ENCODE measurements around the gene BDNF. TPM values are rescaled to one million over a fixed set of nuclear protein-coding genes. Genes with fewer than 3 reads are reported as not detected.

BDNF gene
- total RNA-seq, 4 donors from 2014 or later: 0.93 to 4.6 (median 1.5) TPM

DNA sequence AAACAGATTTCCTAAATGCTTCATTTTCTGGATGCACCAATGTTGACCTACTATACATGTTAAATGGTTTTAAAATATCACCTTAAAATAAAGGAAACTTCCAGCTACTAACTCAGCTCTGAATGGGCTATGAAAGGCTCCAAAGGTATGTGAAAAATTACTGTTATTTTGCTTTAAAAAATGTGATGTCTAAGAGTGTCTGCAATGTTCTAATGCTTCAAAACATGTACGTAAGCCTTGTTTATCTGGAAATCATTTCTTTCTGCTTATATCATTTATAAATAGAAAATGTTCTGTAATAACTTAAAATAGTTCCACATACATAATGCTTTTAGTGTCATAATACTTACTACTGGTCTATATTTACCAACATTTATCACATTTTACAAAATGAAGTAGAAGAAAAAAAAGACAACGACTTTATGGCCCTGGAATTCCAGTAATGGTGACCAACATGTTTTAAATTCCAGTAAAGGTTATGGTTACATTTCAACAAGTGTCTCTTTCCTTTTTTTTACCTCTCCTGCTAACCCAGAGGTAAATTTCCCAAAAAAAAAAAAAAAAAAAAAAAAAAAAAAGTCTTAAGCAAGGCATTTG is 2.5 kb downstream of the BDNF start:
- intact Hi-C loops (cut with DNase I; ENCODE audit: low total_unique reads): no loop called here
- H3K4me3 ChIP-seq (ENCODE audit: low read depth, poor library complexity, severe bottlenecking): no peak overlapping the region
- DNase-seq (ENCODE audit: low spot score in 2 of 2): no peak
- WGBS, 2 donors: 58 to 68% methylated on average over 2 of the region's 2 CpGs
- no peak for TF ChIP-seq POLR2A (IDR thresholded peaks at IDR 0.05)
- TF ChIP-seq, protein P1, sequence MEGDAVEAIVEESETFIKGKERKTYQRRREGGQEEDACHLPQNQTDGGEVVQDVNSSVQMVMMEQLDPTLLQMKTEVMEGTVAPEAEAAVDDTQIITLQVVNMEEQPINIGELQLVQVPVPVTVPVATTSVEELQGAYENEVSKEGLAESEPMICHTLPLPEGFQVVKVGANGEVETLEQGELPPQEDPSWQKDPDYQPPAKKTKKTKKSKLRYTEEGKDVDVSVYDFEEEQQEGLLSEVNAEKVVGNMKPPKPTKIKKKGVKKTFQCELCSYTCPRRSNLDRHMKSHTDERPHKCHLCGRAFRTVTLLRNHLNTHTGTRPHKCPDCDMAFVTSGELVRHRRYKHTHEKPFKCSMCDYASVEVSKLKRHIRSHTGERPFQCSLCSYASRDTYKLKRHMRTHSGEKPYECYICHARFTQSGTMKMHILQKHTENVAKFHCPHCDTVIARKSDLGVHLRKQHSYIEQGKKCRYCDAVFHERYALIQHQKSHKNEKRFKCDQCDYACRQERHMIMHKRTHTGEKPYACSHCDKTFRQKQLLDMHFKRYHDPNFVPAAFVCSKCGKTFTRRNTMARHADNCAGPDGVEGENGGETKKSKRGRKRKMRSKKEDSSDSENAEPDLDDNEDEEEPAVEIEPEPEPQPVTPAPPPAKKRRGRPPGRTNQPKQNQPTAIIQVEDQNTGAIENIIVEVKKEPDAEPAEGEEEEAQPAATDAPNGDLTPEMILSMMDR (IDR thresholded peaks at IDR 0.05): no peak

DNA sequence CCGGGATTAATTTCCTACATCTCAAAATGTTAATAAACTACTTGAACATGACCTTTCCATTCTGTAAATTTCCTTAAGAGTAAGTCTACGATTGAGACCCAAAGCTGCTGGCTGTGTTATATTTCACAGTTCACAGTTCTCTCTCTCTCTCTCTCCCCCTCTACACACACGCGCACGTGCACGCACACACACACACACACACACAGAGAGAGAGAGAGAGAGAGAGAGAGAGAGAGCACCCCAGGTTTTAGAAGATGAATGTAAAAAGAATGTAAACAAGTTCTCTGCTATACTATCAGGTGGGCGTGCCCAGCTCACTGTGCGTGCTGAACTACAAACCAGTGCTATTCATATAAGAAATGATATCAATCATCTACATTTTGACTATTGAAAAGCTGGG is 3.3 kb downstream of the BDNF start:
- intact Hi-C loops (cut with DNase I; ENCODE audit: low total_unique reads): no loop called here
- no peak overlapping the region for H3K4me3 ChIP-seq (ENCODE audit: low read depth, poor library complexity, severe bottlenecking)
- WGBS, 2 donors: 46 to 50% methylated on average over 8 of the region's 8 CpGs
- no peak for DNase-seq (ENCODE audit: low spot score in 2 of 2)
- no peak for TF ChIP-seq POLR2A (IDR thresholded peaks at IDR 0.05)
- TF ChIP-seq, protein P1 (IDR thresholded peaks at IDR 0.05): no peak

DNA sequence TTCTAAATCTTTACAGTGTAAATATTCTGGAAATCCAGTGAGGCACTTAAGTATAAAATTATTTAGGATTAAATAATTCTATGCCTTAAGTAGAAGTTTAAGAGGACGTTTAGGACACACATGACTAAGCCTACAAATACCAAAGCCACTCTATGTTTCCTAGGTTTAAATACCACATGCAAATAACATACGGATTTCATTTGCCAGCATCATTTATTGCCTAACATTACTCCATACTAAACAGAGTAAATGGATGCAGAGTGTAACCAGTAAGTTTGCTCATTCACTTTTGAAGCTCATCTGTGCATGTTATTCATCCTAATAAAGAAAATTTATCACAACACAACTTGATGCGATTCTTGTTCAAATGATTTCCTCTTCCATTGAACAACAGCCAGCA is 4.1 kb downstream of the BDNF start:
- H3K4me3 ChIP-seq (ENCODE audit: low read depth, poor library complexity, severe bottlenecking): no peak overlapping the region
- DNase-seq (ENCODE audit: low spot score in 2 of 2): no peak
- WGBS, 2 donors: 58 to 67% methylated on average over 3 of the region's 3 CpGs
- TF ChIP-seq, protein P1 (IDR thresholded peaks at IDR 0.05): no peak
- no peak for TF ChIP-seq POLR2A (IDR thresholded peaks at IDR 0.05)
- intact Hi-C loops (cut with DNase I; ENCODE audit: low total_unique reads): no loop called here

DNA sequence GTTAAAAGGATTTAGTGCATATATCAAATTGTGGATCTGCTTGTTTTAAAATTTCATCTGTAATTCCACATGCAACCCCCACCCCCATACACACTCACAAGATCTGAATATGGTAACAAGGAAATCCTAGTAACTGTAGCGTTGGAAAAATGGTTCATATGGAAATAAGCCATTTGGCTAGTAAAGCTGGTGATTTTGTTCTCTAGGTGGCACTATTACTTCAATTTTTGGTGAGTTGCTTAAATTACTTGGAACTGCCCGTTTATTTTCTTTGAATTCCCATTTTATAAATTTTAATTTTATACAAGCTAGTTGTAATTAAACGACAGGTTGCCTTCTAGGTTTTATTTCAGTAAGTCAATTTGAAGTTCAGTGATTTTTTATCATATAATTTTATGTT is 5.3 kb downstream of the BDNF start:
- 21 to 27% methylated on average over 3 of the region's 3 CpGs for WGBS, 2 donors
- intact Hi-C loops (cut with DNase I; ENCODE audit: low total_unique reads): no loop called here
- TF ChIP-seq, protein P1 (IDR thresholded peaks at IDR 0.05): no peak
- TF ChIP-seq POLR2A (IDR thresholded peaks at IDR 0.05): no peak
- no peak for DNase-seq (ENCODE audit: low spot score in 2 of 2)
- H3K4me3 ChIP-seq (ENCODE audit: low read depth, poor library complexity, severe bottlenecking): no peak overlapping the region

DNA sequence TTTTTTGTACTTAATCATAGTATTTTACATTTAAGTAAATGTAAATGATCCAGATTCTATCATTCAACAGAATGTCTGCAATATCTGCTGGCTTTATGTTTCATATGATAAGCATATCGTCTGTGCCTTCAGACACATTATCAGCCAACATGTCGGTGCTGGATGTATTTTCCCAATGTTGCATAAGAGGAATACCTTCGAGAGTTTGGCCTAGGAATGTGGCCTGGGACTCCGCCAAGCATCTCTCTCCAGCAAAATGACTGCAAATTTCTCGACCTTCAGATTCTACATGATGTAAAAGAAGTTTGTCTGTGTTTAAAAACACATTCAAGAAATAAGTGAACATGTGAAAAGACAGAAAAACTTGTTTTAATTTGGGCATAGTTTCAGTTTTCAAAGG is 6.9 kb downstream of the BDNF start:
- DNase-seq (ENCODE audit: low spot score in 2 of 2): no peak
- intact Hi-C loops (cut with DNase I; ENCODE audit: low total_unique reads): no loop called here
- no peak for TF ChIP-seq POLR2A (IDR thresholded peaks at IDR 0.05)
- TF ChIP-seq, protein P1 (IDR thresholded peaks at IDR 0.05): no peak
- H3K4me3 ChIP-seq (ENCODE audit: low read depth, poor library complexity, severe bottlenecking): no peak overlapping the region
- WGBS, 2 donors: 50 to 53% methylated on average over 5 of the region's 5 CpGs

DNA sequence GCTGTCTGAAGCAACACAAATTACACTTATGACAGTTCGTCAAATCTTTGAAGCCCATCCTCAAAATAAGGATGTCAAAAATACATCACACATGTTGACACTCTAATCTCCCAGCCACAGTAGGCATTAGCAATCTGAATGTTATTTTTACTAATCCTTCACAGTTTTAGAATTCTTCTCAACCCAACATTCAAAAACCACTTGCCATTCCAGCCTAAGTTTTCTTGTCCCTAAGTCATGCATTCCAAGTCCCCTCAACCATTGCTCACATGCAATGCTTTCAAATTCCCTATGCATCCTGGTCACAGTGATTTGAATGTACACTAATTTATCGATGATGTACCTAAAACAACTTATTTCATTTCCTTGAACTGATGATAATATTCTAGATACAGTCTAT is 7.5 kb downstream of the BDNF start:
- intact Hi-C loops (cut with DNase I; ENCODE audit: low total_unique reads): no loop called here

More for the DNA sequence above, 7.5 kb downstream of the BDNF start:
- H3K4me3 ChIP-seq (ENCODE audit: low read depth, poor library complexity, severe bottlenecking): no peak overlapping the region
- WGBS, 2 donors: 93 to 94% methylated on average over 2 of the region's 2 CpGs
- TF ChIP-seq, protein P1 (IDR thresholded peaks at IDR 0.05): no peak
- no peak for TF ChIP-seq POLR2A (IDR thresholded peaks at IDR 0.05)
- no peak for DNase-seq (ENCODE audit: low spot score in 2 of 2)

Data from lower leg skin (tissue), 4 donors.